Liver (tissue), 9 donors: ENCODE data around the gene FBXO10. TPM values are rescaled to one million over a fixed set of nuclear protein-coding genes. Genes with fewer than 3 reads are reported as not detected.

Experiments used
- DNase-seq: peaks from one replicate; pipeline ENCODE4 v3.0.0-alpha.2; 2017; ENCODE audit warnings: low spot score
- H3K27ac ChIP-seq, 2 donors: one replicate each; pipeline ENCODE4 v1.7.0; 2013; ENCODE audit warnings: inconsistent platforms in 2 of 2, low read length in 2 of 2, control low read depth in 1 of 2, low read depth in 1 of 2, mild to moderate bottlenecking in 1 of 2
- H3K27me3 ChIP-seq, 4 donors: one replicate each; pipeline versions ENCODE4 v1.6.1 to v1.7.0; 2013; ENCODE audit warnings: low read length in 3 of 4, inconsistent platforms in 1 of 4, mild to moderate bottlenecking in 1 of 4, moderate library complexity in 1 of 4; ENCODE audit not compliant: control insufficient read depth in 4 of 4, insufficient read depth in 4 of 4
- H3K36me3 ChIP-seq, 4 donors: one replicate each; pipeline versions ENCODE4 v1.6.1 to v1.7.0; 2013; ENCODE audit warnings: low read length in 3 of 4, mild to moderate bottlenecking in 3 of 4, low read depth in 1 of 4, moderate library complexity in 1 of 4; ENCODE audit not compliant: control insufficient read depth in 4 of 4, insufficient read depth in 3 of 4
- H3K4me1 ChIP-seq, 4 donors: one replicate each; pipeline versions ENCODE4 v1.6.1 to v1.7.0; 2013; ENCODE audit warnings: low read length in 3 of 4, mild to moderate bottlenecking in 3 of 4, moderate library complexity in 1 of 4; ENCODE audit not compliant: control insufficient read depth in 4 of 4, insufficient read depth in 4 of 4
- H3K4me3 ChIP-seq, 3 donors: one replicate each; pipeline versions ENCODE4 v1.6.1 to v1.7.0; 2013; ENCODE audit warnings: low read length in 3 of 3, control low read depth in 1 of 3, low read depth in 1 of 3, mild to moderate bottlenecking in 1 of 3
- H3K9ac ChIP-seq, 2 donors: one replicate each; pipeline ENCODE4 v1.7.0; 2013; ENCODE audit warnings: low read length in 2 of 2, mild to moderate bottlenecking in 2 of 2, moderate library complexity in 2 of 2, control low read depth in 1 of 2, low read depth in 1 of 2
- H3K9me3 ChIP-seq, 4 donors: one replicate each; pipeline versions ENCODE4 v1.6.1 to v1.7.0; 2013; ENCODE audit warnings: low read length in 3 of 4; ENCODE audit not compliant: control insufficient read depth in 4 of 4
- CTCF ChIP-seq: fragments of 150-350 bp; IDR thresholded peaks from 2 replicates; pipeline ENCODE4 v1.5.1; 2017; ENCODE audit warnings: improper control_type of control experiment, low read depth, low read length; ENCODE audit not compliant: missing input control
- EGR1 ChIP-seq, 2 donors: IDR thresholded peaks; 2 replicates each; pipeline ENCODE4 v1.6.1; 2016 to 2018; ENCODE audit warnings: antibody characterized with exemption in 2 of 2, low read depth in 2 of 2
- FOXA1 ChIP-seq: IDR thresholded peaks from 2 replicates; pipeline ENCODE4 v1.6.1; 2016; ENCODE audit warnings: antibody characterized with exemption
- FOXA2 ChIP-seq: IDR thresholded peaks from 2 replicates; pipeline ENCODE4 v1.6.1; 2016; ENCODE audit warnings: antibody characterized with exemption
- GABPA ChIP-seq, 2 donors: IDR thresholded peaks in 1 of 2; conservative IDR thresholded peaks in 1 of 2; 2 replicates each; pipeline ENCODE4 v1.6.1; 2016; ENCODE audit warnings: antibody characterized with exemption in 2 of 2, mild to moderate bottlenecking in 1 of 2, moderate library complexity in 1 of 2
- HNF4A ChIP-seq, 2 donors: conservative IDR thresholded peaks; 2 replicates each; pipeline ENCODE4 v1.6.1; 2016; ENCODE audit warnings: antibody characterized with exemption in 2 of 2, mild to moderate bottlenecking in 2 of 2
- HNF4G ChIP-seq: IDR thresholded peaks from 2 replicates; pipeline ENCODE4 v1.6.1; 2016; ENCODE audit warnings: antibody characterized with exemption
- JUND ChIP-seq, 2 donors: IDR thresholded peaks; 2 replicates each; pipeline ENCODE4 v1.6.1; 2016; ENCODE audit warnings: antibody characterized with exemption in 2 of 2
- NR2F2 ChIP-seq: IDR thresholded peaks from 2 replicates; pipeline ENCODE4 v1.6.1; 2016; ENCODE audit warnings: antibody characterized with exemption
- RAD21 ChIP-seq, 2 donors: IDR thresholded peaks; 2 replicates each; pipeline ENCODE4 v1.6.1; 2016; ENCODE audit warnings: antibody characterized with exemption in 2 of 2, mild to moderate bottlenecking in 2 of 2
- RXRA ChIP-seq, 2 donors: IDR thresholded peaks; 2 replicates each; pipeline ENCODE4 v1.6.1; 2017 to 2018; ENCODE audit warnings: antibody characterized with exemption in 2 of 2, mild to moderate bottlenecking in 1 of 2
- SP1 ChIP-seq: IDR thresholded peaks from 2 replicates; pipeline ENCODE4 v1.6.1; 2018; ENCODE audit warnings: antibody characterized with exemption, mild to moderate bottlenecking
- TAF1 ChIP-seq: conservative IDR thresholded peaks from 2 replicates; pipeline ENCODE4 v1.6.1; 2016; ENCODE audit warnings: antibody characterized with exemption, mild to moderate bottlenecking
- YY1 ChIP-seq: IDR thresholded peaks from 2 replicates; pipeline ENCODE4 v1.6.1; 2016; ENCODE audit warnings: antibody characterized with exemption, mild to moderate bottlenecking
- ZBTB33 ChIP-seq: IDR thresholded peaks from 2 replicates; pipeline ENCODE4 v1.6.1; 2016; ENCODE audit warnings: antibody characterized with exemption
- WGBS: extraction: QIAGEN DNeasy Blood & Tissue Kit; methylation state at CpG from one replicate; pipeline ENCODE4 v1.1.7; 2013; 5-methylcytosine and 5-hydroxymethylcytosine counted together
- polyA plus RNA-seq, 2 donors: library from polyadenylated mRNA; stranded (reverse) in 1 of 2; unstranded in 1 of 2; fragments of 200-250 nt in 1 of 2; fragments of >200 nt in 1 of 2; fragmentation: Nextera tagmentation in 1 of 2; extraction: Ambion mirVana in 1 of 2; gene quantifications; one replicate each; pipeline versions ENCODE4 v1.2.1 to v1.2.3, GENCODE V29; 2013 to 2015
- total RNA-seq, 2 donors: library from RNA; depleted of rRNA; stranded (reverse); fragments of >200 nt; gene quantifications; one replicate each; pipeline ENCODE4 v1.2.3, GENCODE V29; 2014
- TF ChIP-seq, protein P1 (sequence below): IDR thresholded peaks from 2 replicates; pipeline ENCODE4 v1.6.1; 2016; ENCODE audit warnings: antibody characterized with exemption
- TF ChIP-seq, protein P2 (sequence below): IDR thresholded peaks from 2 replicates; pipeline ENCODE4 v1.6.1; 2016; ENCODE audit warnings: antibody characterized with exemption, mild to moderate bottlenecking
- donor health status: healthy.
- donor health status: healthy.
- donor health status: healthy.
- donor health status: healthy.
- donor health status: healthy.

Gene FBXO10
- total and polyA plus RNA-seq, 4 donors, result 1.3 to 5.5 (median 4.1) TPM

- peak overlapping the region; percentile 3 to 86 for H3K27ac ChIP-seq
- TF ChIP-seq NR2F2 (no peak), TAF1 (no peak), RXRA (IDR thresholded peaks at IDR 0.05) (no peak), CTCF (no peak), HNF4G (no peak), RAD21 (IDR thresholded peaks at IDR 0.05) (peak in 1 of 2 donors; percentile 1), GABPA (IDR thresholded peaks at IDR 0.05 in 1 of 2, conservative IDR thresholded peaks at IDR 0.05 in 1 of 2) (no peak), FOXA2 (no peak), EGR1 (IDR thresholded peaks at IDR 0.05; ENCODE audit: low read depth in 2 of 2) (no peak), HNF4A (conservative IDR thresholded peaks at IDR 0.05) (peak; percentile 20 to 61), JUND (IDR thresholded peaks at IDR 0.05) (peak; percentile 77 to 83), YY1 (no peak), SP1 (no peak), FOXA1 (no peak), ZBTB33 (no peak)
- TF ChIP-seq, protein P1, sequence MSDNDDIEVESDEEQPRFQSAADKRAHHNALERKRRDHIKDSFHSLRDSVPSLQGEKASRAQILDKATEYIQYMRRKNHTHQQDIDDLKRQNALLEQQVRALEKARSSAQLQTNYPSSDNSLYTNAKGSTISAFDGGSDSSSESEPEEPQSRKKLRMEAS, result no peak
- TF ChIP-seq, protein P2, sequence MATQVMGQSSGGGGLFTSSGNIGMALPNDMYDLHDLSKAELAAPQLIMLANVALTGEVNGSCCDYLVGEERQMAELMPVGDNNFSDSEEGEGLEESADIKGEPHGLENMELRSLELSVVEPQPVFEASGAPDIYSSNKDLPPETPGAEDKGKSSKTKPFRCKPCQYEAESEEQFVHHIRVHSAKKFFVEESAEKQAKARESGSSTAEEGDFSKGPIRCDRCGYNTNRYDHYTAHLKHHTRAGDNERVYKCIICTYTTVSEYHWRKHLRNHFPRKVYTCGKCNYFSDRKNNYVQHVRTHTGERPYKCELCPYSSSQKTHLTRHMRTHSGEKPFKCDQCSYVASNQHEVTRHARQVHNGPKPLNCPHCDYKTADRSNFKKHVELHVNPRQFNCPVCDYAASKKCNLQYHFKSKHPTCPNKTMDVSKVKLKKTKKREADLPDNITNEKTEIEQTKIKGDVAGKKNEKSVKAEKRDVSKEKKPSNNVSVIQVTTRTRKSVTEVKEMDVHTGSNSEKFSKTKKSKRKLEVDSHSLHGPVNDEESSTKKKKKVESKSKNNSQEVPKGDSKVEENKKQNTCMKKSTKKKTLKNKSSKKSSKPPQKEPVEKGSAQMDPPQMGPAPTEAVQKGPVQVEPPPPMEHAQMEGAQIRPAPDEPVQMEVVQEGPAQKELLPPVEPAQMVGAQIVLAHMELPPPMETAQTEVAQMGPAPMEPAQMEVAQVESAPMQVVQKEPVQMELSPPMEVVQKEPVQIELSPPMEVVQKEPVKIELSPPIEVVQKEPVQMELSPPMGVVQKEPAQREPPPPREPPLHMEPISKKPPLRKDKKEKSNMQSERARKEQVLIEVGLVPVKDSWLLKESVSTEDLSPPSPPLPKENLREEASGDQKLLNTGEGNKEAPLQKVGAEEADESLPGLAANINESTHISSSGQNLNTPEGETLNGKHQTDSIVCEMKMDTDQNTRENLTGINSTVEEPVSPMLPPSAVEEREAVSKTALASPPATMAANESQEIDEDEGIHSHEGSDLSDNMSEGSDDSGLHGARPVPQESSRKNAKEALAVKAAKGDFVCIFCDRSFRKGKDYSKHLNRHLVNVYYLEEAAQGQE, result no peak
- no peak for DNase-seq
- H3K9ac ChIP-seq, result peak overlapping the region; percentile 40 to 91
- H3K36me3 ChIP-seq, result no peaks in the 10 kb centered on the region
- H3K9me3 ChIP-seq, result no peaks in the 10 kb centered on the region
- peak overlapping the region; percentile 21 to 61 (median 57) for H3K4me3 ChIP-seq
- peaks cover 0 to 11% (median 3%) of the 10 kb centered on the region in 4 donors for H3K4me1 ChIP-seq
- H3K27me3 ChIP-seq, result no peaks in the 10 kb centered on the region
- WGBS, result 12% methylated on average over 7 of the region's 7 CpGs
These were observed 104.1 kb downstream of the FBXO10 start for GRCh38 chr9:37471942-37472684.
